Neural cell (in vitro differentiated cells): ENCODE data around the gene NFU1.

Experiments
- EP300 ChIP-seq: fragments of 450-650 bp; conservative IDR thresholded peaks from 2 replicates; pipeline ENCODE4 v1.6.1; 2014; ENCODE audit warnings: antibody characterized with exemption, mild to moderate bottlenecking, moderate library complexity; ENCODE audit not compliant: poor library complexity, severe bottlenecking
- EZH2 ChIP-seq: fragments of 200-600, 300-800 bp; shearing (Covaris generic), sonication (generic); IDR thresholded peaks from 2 replicates; pipeline ENCODE4 v1.6.1; 2014; ENCODE audit warnings: antibody characterized with exemption, low read length, borderline replicate concordance, mild to moderate bottlenecking; ENCODE audit not compliant: insufficient read depth, poor library complexity, severe bottlenecking
- POLR2AphosphoS5 ChIP-seq: IDR thresholded peaks from 2 replicates; pipeline ENCODE4 v1.6.1; 2012
- RAD21 ChIP-seq: fragments of 450-650 bp; conservative IDR thresholded peaks from 2 replicates; pipeline ENCODE4 v1.6.1; 2014; ENCODE audit warnings: antibody characterized with exemption, mild to moderate bottlenecking, moderate library complexity
- REST ChIP-seq: IDR thresholded peaks from 2 replicates; pipeline ENCODE4 v1.6.1; 2012; ENCODE audit warnings: borderline replicate concordance
- SMC3 ChIP-seq: fragments of 450-650 bp; conservative IDR thresholded peaks from 2 replicates; pipeline ENCODE4 v1.6.1; 2014; ENCODE audit warnings: antibody characterized with exemption, mild to moderate bottlenecking, moderate library complexity; ENCODE audit not compliant: poor library complexity
- TAF1 ChIP-seq: IDR thresholded peaks from 2 replicates; pipeline ENCODE4 v1.6.1; 2012; ENCODE audit warnings: low read depth
- TF ChIP-seq, protein P1 (sequence below): fragments of 450-650 bp; IDR thresholded peaks from 2 replicates; pipeline ENCODE4 v1.5.1; 2014; ENCODE audit warnings: antibody characterized with exemption, mild to moderate bottlenecking, moderate library complexity; ENCODE audit not compliant: poor library complexity, severe bottlenecking

GRCh38 chr2:69437751-69438154 lies 518 bp upstream of the NFU1 start:
- TF ChIP-seq, protein P1, sequence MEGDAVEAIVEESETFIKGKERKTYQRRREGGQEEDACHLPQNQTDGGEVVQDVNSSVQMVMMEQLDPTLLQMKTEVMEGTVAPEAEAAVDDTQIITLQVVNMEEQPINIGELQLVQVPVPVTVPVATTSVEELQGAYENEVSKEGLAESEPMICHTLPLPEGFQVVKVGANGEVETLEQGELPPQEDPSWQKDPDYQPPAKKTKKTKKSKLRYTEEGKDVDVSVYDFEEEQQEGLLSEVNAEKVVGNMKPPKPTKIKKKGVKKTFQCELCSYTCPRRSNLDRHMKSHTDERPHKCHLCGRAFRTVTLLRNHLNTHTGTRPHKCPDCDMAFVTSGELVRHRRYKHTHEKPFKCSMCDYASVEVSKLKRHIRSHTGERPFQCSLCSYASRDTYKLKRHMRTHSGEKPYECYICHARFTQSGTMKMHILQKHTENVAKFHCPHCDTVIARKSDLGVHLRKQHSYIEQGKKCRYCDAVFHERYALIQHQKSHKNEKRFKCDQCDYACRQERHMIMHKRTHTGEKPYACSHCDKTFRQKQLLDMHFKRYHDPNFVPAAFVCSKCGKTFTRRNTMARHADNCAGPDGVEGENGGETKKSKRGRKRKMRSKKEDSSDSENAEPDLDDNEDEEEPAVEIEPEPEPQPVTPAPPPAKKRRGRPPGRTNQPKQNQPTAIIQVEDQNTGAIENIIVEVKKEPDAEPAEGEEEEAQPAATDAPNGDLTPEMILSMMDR, result no peak
- TF ChIP-seq TAF1 (no peak), EP300 (no peak), POLR2AphosphoS5 (no peak), EZH2 (no peak), SMC3 (no peak), REST (no peak), RAD21 (no peak)
